Measurements from ENCODE around the gene DNMT3B.
"Not testable (repeated sequence)": the region's sequence is repeated elsewhere in the genome, so short reads cannot be mapped to it uniquely, and the experiment has no call there.

DNMT3B gene

GRCh38 chr20:32761831-32762753 is at the start of gene DNMT3B:
Gene DNMT3B, plus strand, starts transcription at chr20:32762385. Its CDS starts 17,939 bp downstream, at chr20:32780324.
- peak; percentile 96 for DNase-seq (ENCODE audit: low spot score)

GRCh38 chr20:32718749-32719348 is 43.3 kb upstream of the DNMT3B start:
- no peak for DNase-seq (ENCODE audit: low spot score)

GRCh38 chr20:32727683-32728082 is 34.5 kb upstream of the DNMT3B start:
- DNase-seq (ENCODE audit: low spot score) = no peak

- not testable (repeated sequence) for DNase-seq (ENCODE audit: low spot score)
Measured at GRCh38 chr20:32728435-32728834, 33.8 kb upstream of the DNMT3B start.

GRCh38 chr20:32729334-32729733 is 32.9 kb upstream of the DNMT3B start:
- not testable (repeated sequence) for DNase-seq (ENCODE audit: low spot score)

GRCh38 chr20:32731882-32732266 is 30.3 kb upstream of the DNMT3B start:
- DNase-seq (ENCODE audit: low spot score) = peak; percentile 64

GRCh38 chr20:32737371-32738223 is 24.6 kb upstream of the DNMT3B start:
- no peak for DNase-seq (ENCODE audit: low spot score)

- no peak for DNase-seq (ENCODE audit: low spot score)
Measured at GRCh38 chr20:32741151-32741550, 21.0 kb upstream of the DNMT3B start.

GRCh38 chr20:32742322-32743236 is 19.6 kb upstream of the DNMT3B start:
- no peak for DNase-seq (ENCODE audit: low spot score)

- peak; percentile 60 for DNase-seq (ENCODE audit: low spot score)
Measured at GRCh38 chr20:32743237-32744112, 18.7 kb upstream of the DNMT3B start, which contains the start of gene COMMD7. Gene COMMD7, minus strand, starts transcription at chr20:32743467. Its CDS starts 76 bp downstream, at chr20:32743391.

- DNase-seq (ENCODE audit: low spot score) = no peak
Measured at GRCh38 chr20:32749914-32750637, 12.1 kb upstream of the DNMT3B start.

- DNase-seq (ENCODE audit: low spot score) = no peak
Measured at GRCh38 chr20:32751293-32751692, 10.9 kb upstream of the DNMT3B start.

- no peak for DNase-seq (ENCODE audit: low spot score)
Measured at GRCh38 chr20:32751702-32752457, 10.3 kb upstream of the DNMT3B start.

GRCh38 chr20:32752458-32753250 is 9.5 kb upstream of the DNMT3B start:
- DNase-seq (ENCODE audit: low spot score) = no peak

- no peak for DNase-seq (ENCODE audit: low spot score)
Measured at GRCh38 chr20:32753731-32754130, 8.5 kb upstream of the DNMT3B start.

- DNase-seq (ENCODE audit: low spot score) = no peak
Measured at GRCh38 chr20:32756156-32756555, 6.0 kb upstream of the DNMT3B start.

- DNase-seq (ENCODE audit: low spot score) = no peak
Measured at GRCh38 chr20:32761417-32761830, 761 bp upstream of the DNMT3B start.

- DNase-seq (ENCODE audit: low spot score) = no peak
Measured at GRCh38 chr20:32762754-32763201, 593 bp downstream of the DNMT3B start.
